SK-N-MC (cell line): ENCODE measurements around the gene ZNF521.
"Not testable (repeated sequence)": the region's sequence is repeated elsewhere in the genome, so short reads cannot be mapped to it uniquely, and the experiment has no call there.

Experiments
- DNase-seq: peaks from one replicate; pipeline ENCODE4 v3.0.0-alpha.2; 2011; ENCODE audit warnings: low read depth, low spot score
- H3K27ac ChIP-seq: fragments of 200-600 bp; sonication (generic); 2 replicates; pipeline ENCODE4 v1.5.1; 2016; ENCODE audit warnings: mixed run types
- H3K36me3 ChIP-seq: fragments of 200-600 bp; sonication (generic); 2 replicates; pipeline ENCODE4 v1.6.1; 2017; ENCODE audit warnings: antibody characterized with exemption, low read length, mixed read lengths; ENCODE audit not compliant: insufficient read depth
- H3K4me3 ChIP-seq: fragments of 200-600 bp; sonication (generic); 2 replicates; pipeline ENCODE4 v1.5.1; 2016
- H3K9ac ChIP-seq: fragments of 200-600 bp; sonication (generic); 2 replicates; pipeline ENCODE4 v1.8.0; 2017; ENCODE audit warnings: mixed run types, mixed read lengths; ENCODE audit not compliant: insufficient read length
- H3K9me3 ChIP-seq: fragments of 200-600 bp; sonication (generic); 2 replicates; pipeline ENCODE4 v1.6.1; 2017; ENCODE audit warnings: low read depth, mild to moderate bottlenecking, antibody characterized with exemption, low read length, moderate library complexity, mixed read lengths
- EZH2 ChIP-seq: fragments of 200-600 bp; sonication (generic); IDR thresholded peaks from one replicate; pipeline ENCODE4 v1.6.1; 2017; ENCODE audit warnings: antibody characterized with exemption
- FOXP2 ChIP-seq: optimal IDR thresholded peaks from 2 replicates; pipeline ENCODE3; 2011; ENCODE audit warnings: mild to moderate bottlenecking, moderate library complexity; ENCODE audit not compliant: insufficient read depth; ENCODE audit errors: extremely low read length, control extremely low read depth
- POLR2AphosphoS5 ChIP-seq: IDR thresholded peaks from 2 replicates; pipeline ENCODE4 v1.6.1; 2012; ENCODE audit warnings: mild to moderate bottlenecking, low read depth, low read length, borderline replicate concordance

ZNF521 gene

GRCh38 chr18:25279556-25279955 is 72.4 kb downstream of the ZNF521 start:
- Histone ChIP-seq H3K27ac (no peak overlapping the region), H3K4me3 (no peak overlapping the region), H3K9ac (no peak overlapping the region), H3K9me3 (no peaks in the 10 kb centered on the region), H3K36me3 (no peaks in the 10 kb centered on the region)
- TF ChIP-seq EZH2 (no peak), POLR2AphosphoS5 (no peak), FOXP2 (no peak)
- no peak for DNase-seq

- no peak overlapping the region for H3K4me3 ChIP-seq
- TF ChIP-seq FOXP2 (no peak), EZH2 (no peak), POLR2AphosphoS5 (no peak)
- H3K27ac ChIP-seq, result no peak overlapping the region
- no peaks in the 10 kb centered on the region for H3K36me3 ChIP-seq
- no peak for DNase-seq
- no peaks in the 10 kb centered on the region for H3K9me3 ChIP-seq
- H3K9ac ChIP-seq, result no peak overlapping the region
These were observed 72.8 kb downstream of the ZNF521 start for GRCh38 chr18:25279133-25279532.

DNA sequence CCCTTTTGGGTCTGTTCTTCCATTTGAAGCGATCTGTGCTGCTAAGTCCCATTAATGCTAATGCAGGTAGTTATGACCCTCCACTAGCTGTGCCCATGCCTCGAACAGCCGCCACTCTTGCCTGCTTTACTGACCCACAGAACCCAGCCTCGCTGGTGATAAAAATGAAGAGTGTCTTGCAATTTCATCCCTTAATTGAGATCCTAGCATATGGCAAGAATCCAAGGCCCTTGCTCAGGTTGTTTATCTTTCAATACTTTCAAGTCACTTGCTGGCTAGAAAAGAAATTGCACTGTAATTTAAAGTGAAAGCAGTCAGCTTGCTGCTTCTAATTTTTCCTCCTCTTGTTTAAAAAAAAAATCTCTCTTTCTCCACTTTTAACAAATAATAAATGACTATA is 73.6 kb downstream of the ZNF521 start:
- no peak for DNase-seq
- no peak overlapping the region for H3K4me3 ChIP-seq

DNA sequence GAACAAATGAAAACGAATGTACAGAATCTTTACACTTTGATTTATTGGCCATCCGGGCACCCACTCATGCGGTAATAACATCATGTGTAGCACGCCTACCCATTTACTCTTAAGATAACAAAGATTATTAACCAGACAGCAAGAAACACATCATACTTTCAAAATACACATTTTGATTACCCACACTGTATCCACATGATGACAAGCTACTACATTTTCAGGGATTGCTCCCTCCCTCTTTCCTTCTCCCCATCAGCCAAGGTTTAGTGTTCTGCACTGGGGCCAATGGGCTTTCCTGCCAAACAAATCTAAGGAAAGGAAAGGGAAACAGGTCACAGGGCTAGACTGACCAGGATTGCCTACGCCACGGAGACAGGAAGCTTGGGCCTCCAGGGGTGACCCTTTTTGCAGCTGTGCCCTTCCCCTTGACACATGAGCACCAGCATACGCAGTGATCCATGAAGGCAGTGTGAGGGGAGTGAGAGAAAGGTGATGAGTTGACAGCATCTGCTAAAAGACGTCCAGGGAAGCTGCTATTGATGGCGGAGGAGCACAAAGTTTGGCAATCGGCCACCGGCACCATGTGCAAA is 76.5 kb downstream of the ZNF521 start:
- no peaks in the 10 kb centered on the region for H3K36me3 ChIP-seq
- H3K9ac ChIP-seq, result no peak overlapping the region
- no peak overlapping the region for H3K4me3 ChIP-seq
- no peaks in the 10 kb centered on the region for H3K9me3 ChIP-seq
- H3K27ac ChIP-seq, result no peak overlapping the region
- no peak for DNase-seq
- TF ChIP-seq FOXP2 (no peak), EZH2 (no peak), POLR2AphosphoS5 (no peak)

More for the DNA sequence above, 73.6 kb downstream of the ZNF521 start:
- Histone ChIP-seq H3K36me3 (no peaks in the 10 kb centered on the region), H3K9ac (no peak overlapping the region), H3K27ac (no peak overlapping the region), H3K9me3 (no peaks in the 10 kb centered on the region)
- TF ChIP-seq POLR2AphosphoS5, result no peak
- no peak for TF ChIP-seq FOXP2
- TF ChIP-seq EZH2, result no peak

DNA sequence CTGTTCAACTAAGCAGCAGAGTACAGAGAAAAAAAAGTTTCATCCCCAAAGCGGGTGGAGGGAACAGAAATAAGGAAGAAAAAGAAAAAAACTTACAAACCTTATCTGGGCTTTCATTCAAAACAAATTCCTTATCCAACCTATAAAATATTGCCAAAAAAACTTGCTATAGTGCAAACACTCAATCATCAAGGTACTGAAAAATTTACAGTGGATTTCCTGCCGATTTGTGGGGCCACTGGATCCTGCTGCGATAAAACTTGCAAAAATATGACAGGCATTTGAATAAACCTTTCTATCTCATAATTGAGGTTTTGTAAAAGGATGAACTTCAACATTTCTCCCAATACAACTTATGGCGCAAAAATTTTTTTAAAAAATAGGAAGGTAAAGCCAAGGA is 77.0 kb downstream of the ZNF521 start:
- H3K27ac ChIP-seq, result no peak overlapping the region
- TF ChIP-seq EZH2 (no peak), POLR2AphosphoS5 (no peak), FOXP2 (no peak)

DNA sequence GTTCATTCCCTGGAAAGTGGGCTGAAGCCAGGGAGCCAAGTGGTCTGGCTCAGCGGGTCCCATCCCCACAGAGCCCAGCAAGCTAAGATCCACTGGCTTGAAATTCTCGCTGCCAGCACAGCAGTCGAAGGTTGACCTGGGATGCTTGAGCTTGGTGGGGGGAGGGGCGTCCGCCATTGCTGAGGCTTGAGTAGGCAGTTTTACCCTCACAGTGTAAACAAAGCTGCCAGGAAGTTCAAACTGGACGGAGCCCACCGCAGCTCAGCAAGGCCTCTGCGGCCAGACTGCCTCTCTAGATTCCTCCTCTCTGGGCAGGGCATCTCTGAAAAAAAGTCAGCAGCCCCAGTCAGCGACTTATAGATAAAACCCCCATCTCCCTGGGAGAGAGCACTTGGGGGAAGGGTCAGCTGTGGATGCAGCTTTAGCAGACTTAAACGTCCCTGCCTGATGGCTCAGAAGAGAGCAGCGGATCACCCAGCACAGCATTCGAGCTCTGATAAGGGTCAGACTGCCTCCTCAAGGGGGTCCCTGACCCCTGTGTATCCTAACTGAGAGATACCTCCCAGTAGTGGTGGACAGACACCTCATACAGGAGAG is 84.9 kb downstream of the ZNF521 start:
- DNase-seq, H3K9ac ChIP-seq, H3K4me3 ChIP-seq, H3K9me3 ChIP-seq, H3K36me3 ChIP-seq, H3K27ac ChIP-seq: not testable (repeated sequence)

More for the DNA sequence above, 77.0 kb downstream of the ZNF521 start:
- no peak for DNase-seq
- Histone ChIP-seq H3K4me3 (no peak overlapping the region), H3K9me3 (no peaks in the 10 kb centered on the region), H3K9ac (no peak overlapping the region), H3K36me3 (no peaks in the 10 kb centered on the region)

GRCh38 chr18:25262920-25263319 is 89.0 kb downstream of the ZNF521 start:
- H3K9ac ChIP-seq, result no peak overlapping the region
- DNase-seq, result no peak
- TF ChIP-seq FOXP2 (no peak), POLR2AphosphoS5 (no peak), EZH2 (no peak)
- H3K4me3 ChIP-seq, result no peak overlapping the region
- H3K27ac ChIP-seq, result no peak overlapping the region
- H3K36me3 ChIP-seq, result no peaks in the 10 kb centered on the region
- no peaks in the 10 kb centered on the region for H3K9me3 ChIP-seq

DNA sequence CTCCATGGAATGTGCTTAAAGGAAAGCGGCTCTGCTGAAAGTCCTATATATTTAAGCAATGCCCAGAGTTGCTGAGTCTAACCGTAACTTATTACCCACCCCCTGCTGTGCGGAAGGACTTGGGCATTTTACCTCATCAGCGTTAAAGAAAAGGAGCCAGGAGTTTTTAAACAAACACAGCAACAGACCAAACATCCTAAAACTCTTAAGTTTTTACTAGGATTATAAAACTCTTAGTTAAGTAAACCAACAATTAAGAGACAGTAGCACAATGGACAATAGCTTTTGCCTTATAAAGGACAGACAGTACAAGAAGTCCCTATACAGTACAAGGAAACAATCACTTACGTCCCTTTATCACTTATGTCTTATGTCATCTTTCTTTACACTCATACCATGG is 90.2 kb downstream of the ZNF521 start:
- no peak for DNase-seq
- Histone ChIP-seq H3K27ac (no peak overlapping the region), H3K9me3 (no peaks in the 10 kb centered on the region), H3K4me3 (no peak overlapping the region), H3K9ac (no peak overlapping the region), H3K36me3 (no peaks in the 10 kb centered on the region)
- TF ChIP-seq FOXP2, result no peak
- no peak for TF ChIP-seq POLR2AphosphoS5
- TF ChIP-seq EZH2, result no peak

DNA sequence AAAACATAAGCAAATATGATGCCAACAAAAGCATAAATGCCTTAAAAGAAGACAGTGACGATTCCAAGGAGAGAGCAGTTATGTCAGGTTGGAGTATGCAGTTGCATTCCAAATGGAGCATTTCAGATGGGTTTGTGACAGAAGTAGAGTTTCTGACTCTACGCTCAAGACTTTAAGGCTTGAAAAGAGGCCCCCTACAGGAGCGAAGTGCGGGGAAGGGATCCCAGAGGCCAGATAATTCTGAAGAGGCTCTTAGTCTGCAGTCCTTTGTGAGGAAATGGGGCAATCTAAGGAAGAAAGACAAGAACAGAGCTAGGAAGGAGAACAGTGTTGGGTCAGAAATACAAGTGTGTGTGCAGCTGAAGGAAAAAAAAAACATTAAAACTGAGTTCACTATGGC is 95.5 kb downstream of the ZNF521 start:
- Histone ChIP-seq H3K36me3 (no peaks in the 10 kb centered on the region), H3K27ac (no peak overlapping the region), H3K9me3 (no peaks in the 10 kb centered on the region), H3K9ac (no peak overlapping the region), H3K4me3 (no peak overlapping the region)
- TF ChIP-seq EZH2, result no peak
- no peak for TF ChIP-seq POLR2AphosphoS5
- no peak for TF ChIP-seq FOXP2
- no peak for DNase-seq
